Body of pancreas (tissue), 4 donors: Measurements from ENCODE around the gene GDF2. TPM values are rescaled to one million over a fixed set of nuclear protein-coding genes. Genes with fewer than 3 reads are reported as not detected.

Experiments
- ATAC-seq: fragments of 150-250 bp; one replicate; pipeline ENCODE4 v1.9.1; 2016
- DNase-seq, 4 donors: peaks; one replicate each; pipeline ENCODE4 v3.0.0-alpha.2; 2019
- H3K27ac ChIP-seq, 4 donors: fragments of 200-600 bp; sonication (generic); 1 replicate in 3 of 4; 2 replicates in 1 of 4; pipeline versions ENCODE4 v1.5.1 to v1.6.1; 2016 to 2019; ENCODE audit warnings: mild to moderate bottlenecking in 1 of 4, mixed read lengths in 1 of 4, moderate library complexity in 1 of 4
- H3K27me3 ChIP-seq, 2 donors: fragments of 200-600 bp; sonication (generic); one replicate each; pipeline ENCODE4 v1.6.0; 2016; ENCODE audit warnings: mild to moderate bottlenecking in 1 of 2
- H3K36me3 ChIP-seq, 2 donors: fragments of 200-600 bp; sonication (generic); replicated peaks in 1 of 2; 2 replicates each; pipeline ENCODE4 v1.5.1; 2016; ENCODE audit warnings: low read depth in 2 of 2; ENCODE audit not compliant: insufficient read depth in 1 of 2
- H3K4me1 ChIP-seq: fragments of 200-600 bp; sonication (generic); one replicate; pipeline ENCODE4 v1.6.0; 2016
- H3K4me3 ChIP-seq, 2 donors: fragments of 200-600 bp; sonication (generic); 1 replicate in 1 of 2; 2 replicates in 1 of 2; pipeline ENCODE4 v1.5.1; 2016 to 2019
- H3K9me3 ChIP-seq, 3 donors: fragments of 200-600 bp; sonication (generic); 1 replicate in 2 of 3; 2 replicates in 1 of 3; pipeline ENCODE4 v1.5.1; 2016
- CTCF ChIP-seq, 7 experiments: fragments of 450-650 bp in 4 of 7; fragments of 200-600 bp in 3 of 7; sonication (generic) in 3 of 7; IDR thresholded peaks; one replicate each; pipeline ENCODE4 v1.5.1; 2016 to 2019; ENCODE audit warnings: antibody characterized with exemption in 7 of 7
- POLR2A ChIP-seq, 3 donors: fragments of 450-650 bp; IDR thresholded peaks; one replicate each; pipeline ENCODE4 v1.6.1; 2016; ENCODE audit warnings: antibody characterized with exemption in 3 of 3, mild to moderate bottlenecking in 2 of 3
- WGBS, 2 donors: methylation state at CpG; one replicate each; pipeline ENCODE4 v1.1.5; 2017; 5-methylcytosine and 5-hydroxymethylcytosine counted together
- intact Hi-C: fragments of 100-400 bp; cut with DNase I; formaldehyde crosslinking; loops from one replicate; pipeline ENCODE4 v1.15.1; 2023
- total RNA-seq, 2 donors: library from RNA; depleted of rRNA; stranded (reverse); fragments of >200 nt; gene quantifications; one replicate each; pipeline ENCODE4 v1.1.0, GENCODE V29; 2016

GDF2 gene
- total RNA-seq, 2 donors from 2014 or later, result not detected

- no peak for ATAC-seq
- H3K9me3 ChIP-seq, result no peaks in the 10 kb centered on the region
- DNase-seq, result no peak
- no peak overlapping the region for H3K4me3 ChIP-seq
- H3K4me1 ChIP-seq, result peaks cover 13% of the 10 kb centered on the region
- TF ChIP-seq CTCF (IDR thresholded peaks at IDR 0.05) (no peak), POLR2A (IDR thresholded peaks at IDR 0.05) (no peak)
- WGBS, 2 donors, result 89 to 98% methylated on average over 8 to 9 of the region's 9 CpGs
- H3K27me3 ChIP-seq, result no peaks in the 10 kb centered on the region
- no peak overlapping the region for H3K27ac ChIP-seq
- intact Hi-C loops, result no loop called here
- no peaks in the 10 kb centered on the region for H3K36me3 ChIP-seq
Observed at GRCh38 chr10:47283101-47283630, 39.1 kb upstream of the GDF2 start.

- Histone ChIP-seq H3K27ac (no peak overlapping the region), H3K36me3 (no peaks in the 10 kb centered on the region), H3K27me3 (no peaks in the 10 kb centered on the region), H3K9me3 (no peaks in the 10 kb centered on the region), H3K4me3 (no peak overlapping the region), H3K4me1 (peaks cover 13% of the 10 kb centered on the region)
- intact Hi-C loops, result no loop called here
- TF ChIP-seq POLR2A (IDR thresholded peaks at IDR 0.05) (no peak), CTCF (IDR thresholded peaks at IDR 0.05) (no peak)
- ATAC-seq, result no peak
- no peak for DNase-seq
Observed at GRCh38 chr10:47283848-47284247, 38.4 kb upstream of the GDF2 start.

GRCh38 chr10:47285381-47286115 is 36.7 kb upstream of the GDF2 start:
- 75 to 80% methylated on average over 8 of the region's 8 CpGs for WGBS, 2 donors
- Histone ChIP-seq H3K4me1 (peaks cover 13% of the 10 kb centered on the region), H3K27me3 (no peaks in the 10 kb centered on the region), H3K36me3 (no peaks in the 10 kb centered on the region), H3K9me3 (no peaks in the 10 kb centered on the region), H3K4me3 (no peak overlapping the region), H3K27ac (no peak overlapping the region)
- intact Hi-C loops, result no loop called here
- ATAC-seq (no peak), DNase-seq (no peak)
- TF ChIP-seq CTCF (IDR thresholded peaks at IDR 0.05) (no peak), POLR2A (IDR thresholded peaks at IDR 0.05) (no peak)

- H3K27me3 ChIP-seq, result no peaks in the 10 kb centered on the region
- no peaks in the 10 kb centered on the region for H3K36me3 ChIP-seq
- no peak for DNase-seq
- 58 to 59% methylated on average over 4 of the region's 4 CpGs for WGBS, 2 donors
- H3K4me1 ChIP-seq, result peaks cover 13% of the 10 kb centered on the region
- no peak overlapping the region for H3K4me3 ChIP-seq
- intact Hi-C loops, result no loop called here
- no peaks in the 10 kb centered on the region for H3K9me3 ChIP-seq
- TF ChIP-seq CTCF (IDR thresholded peaks at IDR 0.05) (no peak), POLR2A (IDR thresholded peaks at IDR 0.05) (no peak)
- no peak overlapping the region for H3K27ac ChIP-seq
- ATAC-seq, result no peak
Observed at GRCh38 chr10:47286116-47286505, 36.1 kb upstream of the GDF2 start.
